Nephron (organoid): ENCODE data around the gene RALGDS.

ENCODE experiments used
- H3K27ac Mint-ChIP-seq, 3 experiments: 2 replicates each; pipeline ENCODE4 v1.8.0; 2020; ENCODE audit warnings: mixed read lengths in 3 of 3, mild to moderate bottlenecking in 2 of 3, moderate library complexity in 1 of 3
- H3K27me3 Mint-ChIP-seq: 2 replicates; pipeline ENCODE4 v1.8.0; 2021; ENCODE audit warnings: low read depth, mild to moderate bottlenecking, moderate library complexity, mixed read lengths
- H3K36me3 Mint-ChIP-seq: 2 replicates; pipeline ENCODE4 v1.8.0; 2020; ENCODE audit warnings: low read depth, mixed read lengths
- H3K4me1 Mint-ChIP-seq: 2 replicates; pipeline ENCODE4 v1.8.0; 2020; ENCODE audit warnings: mixed read lengths
- H3K4me3 Mint-ChIP-seq, 3 experiments: 2 replicates each; pipeline ENCODE4 v1.8.0; 2020; ENCODE audit warnings: mild to moderate bottlenecking in 3 of 3, mixed read lengths in 3 of 3, moderate library complexity in 2 of 3
- H3K9me3 Mint-ChIP-seq: 2 replicates; pipeline ENCODE4 v1.8.0; 2020; ENCODE audit warnings: mixed read lengths
- CTCF ChIP-seq, 3 experiments: fragments of 200-600 bp; sonication (generic); IDR thresholded peaks; one replicate each; pipeline ENCODE4 v1.5.0; 2021; ENCODE audit warnings: antibody characterized with exemption in 3 of 3; ENCODE audit not compliant: unreplicated experiment in 3 of 3

RALGDS gene

DNA sequence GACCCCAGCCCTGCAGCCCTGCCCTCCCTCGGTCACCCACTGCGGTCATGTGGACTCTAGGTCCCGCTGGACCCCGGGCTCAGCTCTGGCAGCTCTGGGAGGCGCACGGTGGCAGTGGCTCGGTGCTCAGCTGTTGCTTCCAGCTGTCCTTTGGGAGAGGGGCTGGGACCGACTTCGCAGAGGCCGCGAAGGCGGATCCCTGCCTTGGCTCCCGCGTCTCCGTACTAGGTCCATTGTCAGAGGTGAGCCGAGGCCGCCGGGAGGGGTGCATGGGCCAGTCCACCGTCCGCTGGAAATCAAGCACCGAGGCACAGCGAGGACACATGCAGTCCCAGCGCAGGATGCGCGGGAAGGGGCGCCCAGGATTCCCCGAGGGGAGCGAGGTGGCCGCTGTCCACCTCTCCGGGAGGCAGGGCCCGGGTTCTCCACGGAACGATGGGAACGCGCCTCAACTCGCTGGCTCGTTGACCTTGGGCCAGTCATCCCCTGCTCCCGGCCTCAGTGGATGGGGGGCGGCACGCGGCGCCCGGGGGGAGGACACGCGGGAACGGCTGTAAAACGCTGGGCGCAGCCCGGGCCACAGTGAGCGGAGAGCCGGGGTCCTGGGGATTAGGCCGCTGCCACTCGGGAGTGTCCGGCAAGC, 41.9 kb upstream of the RALGDS start:
- no peak for TF ChIP-seq CTCF (IDR thresholded peaks at IDR 0.05; ENCODE audit: unreplicated experiment in 3 of 3)
- no peak overlapping the region for H3K27ac Mint-ChIP-seq

GRCh38 chr9:133161547-133161950, 40.5 kb upstream of the RALGDS start:
- H3K27me3 Mint-ChIP-seq, result peaks cover 21% of the 10 kb centered on the region
- peak overlapping the region; percentile 58 to 75 (median 69) for H3K4me3 Mint-ChIP-seq
- H3K9me3 Mint-ChIP-seq, result no peaks in the 10 kb centered on the region

More for the DNA sequence above, 41.9 kb upstream of the RALGDS start:
- H3K4me3 Mint-ChIP-seq, result peak overlapping the region; percentile 48 to 68 (median 65)
- H3K9me3 Mint-ChIP-seq, result no peaks in the 10 kb centered on the region
- H3K27me3 Mint-ChIP-seq, result peaks cover 21% of the 10 kb centered on the region
- peaks cover 9% of the 10 kb centered on the region for H3K4me1 Mint-ChIP-seq
- no peaks in the 10 kb centered on the region for H3K36me3 Mint-ChIP-seq

DNA sequence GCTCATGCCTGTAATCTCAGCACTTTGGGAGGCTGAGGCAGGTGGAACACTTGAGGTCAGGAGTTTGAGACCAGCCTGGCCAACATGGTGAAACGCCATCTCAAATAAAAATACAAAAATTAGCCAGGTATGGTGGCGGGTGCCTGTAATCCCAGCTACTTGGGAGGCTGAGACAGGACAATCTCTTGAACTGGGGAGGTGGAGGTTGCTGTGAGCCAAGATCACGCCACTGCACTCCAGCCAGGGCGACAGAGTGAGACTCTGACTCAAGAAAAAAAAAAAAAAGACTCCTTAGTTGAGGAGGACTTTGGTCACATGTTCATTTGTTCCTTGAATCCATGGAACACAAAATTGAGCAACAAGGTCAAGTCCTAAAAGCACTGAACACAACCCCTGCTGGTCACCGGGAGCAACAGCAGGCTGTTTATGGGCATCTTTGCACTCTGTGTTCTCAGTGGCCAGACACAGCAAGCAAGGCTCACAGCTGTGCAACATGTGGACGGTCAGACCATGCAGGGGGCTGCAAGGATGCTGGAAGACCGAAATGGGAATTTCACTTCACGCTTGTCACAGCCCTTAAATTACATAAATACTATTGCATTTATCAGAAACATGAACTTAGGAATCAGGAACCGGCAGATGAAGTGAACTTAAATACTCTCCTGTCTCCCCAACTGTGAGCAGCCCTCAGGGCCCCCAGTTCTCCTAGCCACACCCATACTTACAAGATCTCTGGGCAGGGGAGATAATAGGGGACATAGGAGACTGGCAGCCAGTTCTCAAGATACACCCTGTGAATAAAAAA, 39.9 kb upstream of the RALGDS start:
- peaks cover 21% of the 10 kb centered on the region for H3K27me3 Mint-ChIP-seq
- no peaks in the 10 kb centered on the region for H3K9me3 Mint-ChIP-seq
- TF ChIP-seq CTCF (IDR thresholded peaks at IDR 0.05; ENCODE audit: unreplicated experiment in 3 of 3), result peak; percentile 48 to 64 (median 52)
- H3K27ac Mint-ChIP-seq, result no peak overlapping the region
- peak overlapping the region; percentile 63 to 82 (median 75) for H3K4me3 Mint-ChIP-seq
- no peaks in the 10 kb centered on the region for H3K36me3 Mint-ChIP-seq
- peaks cover 9% of the 10 kb centered on the region for H3K4me1 Mint-ChIP-seq

More at GRCh38 chr9:133161547-133161950, 40.5 kb upstream of the RALGDS start:
- no peak for TF ChIP-seq CTCF (IDR thresholded peaks at IDR 0.05; ENCODE audit: unreplicated experiment in 3 of 3)
- peaks cover 9% of the 10 kb centered on the region for H3K4me1 Mint-ChIP-seq
- no peaks in the 10 kb centered on the region for H3K36me3 Mint-ChIP-seq
- H3K27ac Mint-ChIP-seq, result no peak overlapping the region

GRCh38 chr9:133158695-133159094, 37.7 kb upstream of the RALGDS start:
- Mint-ChIP-seq H3K9me3 (no peaks in the 10 kb centered on the region), H3K4me3 (no peak overlapping the region), H3K27ac (no peak overlapping the region), H3K36me3 (no peaks in the 10 kb centered on the region), H3K27me3 (peaks cover 17% of the 10 kb centered on the region), H3K4me1 (peaks cover 4% of the 10 kb centered on the region)
- no peak for TF ChIP-seq CTCF (IDR thresholded peaks at IDR 0.05; ENCODE audit: unreplicated experiment in 3 of 3)

DNA sequence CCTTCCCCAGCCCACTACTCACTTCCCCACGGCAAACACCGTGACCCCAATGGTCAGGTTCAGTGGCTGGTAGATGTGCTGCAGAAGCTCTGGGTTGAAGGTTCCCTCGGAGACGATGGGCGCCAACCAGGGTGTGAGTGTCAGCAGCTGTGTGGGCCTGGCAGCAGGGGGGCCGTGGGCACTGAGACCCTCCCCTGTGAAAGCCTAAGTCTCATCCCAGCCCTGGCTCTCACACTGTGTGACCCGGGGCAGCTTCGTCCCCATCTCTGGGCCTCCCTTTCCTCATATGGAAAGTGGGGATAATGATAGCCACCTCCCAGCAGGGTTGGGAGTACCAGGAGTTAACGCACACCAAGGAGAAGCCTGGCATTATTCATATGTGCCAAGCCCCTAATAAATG, 34.1 kb upstream of the RALGDS start:
- Mint-ChIP-seq H3K4me1 (no peaks in the 10 kb centered on the region), H3K27me3 (peaks cover 5% of the 10 kb centered on the region), H3K9me3 (no peaks in the 10 kb centered on the region), H3K4me3 (no peak overlapping the region), H3K36me3 (no peaks in the 10 kb centered on the region), H3K27ac (no peak overlapping the region)
- TF ChIP-seq CTCF (IDR thresholded peaks at IDR 0.05; ENCODE audit: unreplicated experiment in 3 of 3), result no peak
